ENCODE data around the gene HIPK4. TPM values are rescaled to one million over a fixed set of nuclear protein-coding genes. Genes with fewer than 3 reads are reported as not detected.
A peak's percentile ranks its signal among the peaks of the same experiment; 100 is the strongest.

Gene HIPK4
- total RNA-seq, 1 experiment from 2014 or later: 0.31 TPM

DNA sequence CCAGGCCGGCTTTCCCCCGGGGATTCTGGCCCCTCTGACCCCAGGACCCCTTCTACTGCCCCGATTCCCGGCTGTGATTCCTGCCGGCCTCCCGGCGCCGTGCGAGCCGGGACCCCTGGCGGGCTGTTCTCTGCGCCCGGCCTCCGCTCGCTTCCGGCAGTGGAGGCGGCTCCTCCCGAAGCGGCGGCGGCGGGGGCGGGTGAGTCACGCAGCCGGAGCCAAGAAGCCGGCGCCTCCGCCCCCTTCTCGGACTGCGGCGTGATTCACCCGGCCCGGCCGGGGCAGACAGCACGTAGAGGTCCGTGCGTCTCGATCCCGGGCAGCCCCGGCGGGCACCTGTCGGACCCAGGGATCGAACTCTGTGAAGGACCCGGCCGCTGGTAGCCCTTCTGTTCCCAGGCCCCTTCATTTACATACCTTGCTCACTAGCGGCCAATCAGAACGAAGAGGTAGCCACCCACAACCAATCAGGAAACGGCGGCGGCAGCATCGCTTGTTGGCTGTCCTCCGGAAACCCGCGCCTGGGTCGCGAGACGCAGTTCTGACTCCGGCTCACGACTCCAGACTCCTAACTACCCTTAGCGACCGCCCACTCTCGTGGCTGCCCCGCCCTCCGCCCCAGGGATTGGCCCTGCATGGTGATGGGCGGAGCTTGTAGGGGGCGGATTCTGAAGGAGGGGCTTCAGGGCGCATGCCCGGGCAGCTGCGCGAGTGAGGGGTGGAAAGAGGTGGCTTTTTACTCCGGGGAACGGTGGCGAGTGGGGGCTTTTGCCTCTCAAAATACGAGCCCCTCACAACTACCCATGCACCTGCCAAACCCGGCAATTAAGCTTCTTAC, 35.7 kb upstream of the HIPK4 start, which contains the start of gene SERTAD1:
Gene SERTAD1 (minus strand): TSS at position 543 of the 838 bp plus-strand sequence. CDS start 2,446 bp downstream, outside the sequence.
- ChIA-PET CTCF (interaction anchor here (0.6 to 3.3 kb wide), 26 partner anchors 8 to 1574 kb away, joined by 3 to 32 read pairs (median 4); partner anchors contain the start of genes BLVRB, PRX and RAB4B), POLR2A (interaction anchor here (0.7 to 1.9 kb wide), 12 partner anchors 9 to 990 kb away, joined by 3 to 32 read pairs (median 4); partner anchors contain the start of genes BLVRB, PRX, RPS16 and SERTAD3)
- Mint-ChIP-seq H3K36me3 (no peaks in the 10 kb centered on the region; the same call in 1 of the 2 replicates), H3K4me3 (peak within 1 kb of the TSS; percentile 91), H3K27ac (peak within 1 kb of the TSS; percentile 97), H3K9me3 (no peaks in the 10 kb centered on the region), H3K4me1 (peaks cover 16% of the 10 kb centered on the region), H3K27me3 (ENCODE audit: low read depth) (peaks cover 3% of the 10 kb centered on the region; the same call in 1 of the 2 replicates)
- ATAC-seq (peak; percentile 89), DNase-seq (ENCODE audit: low spot score) (peak; percentile 100)
- TF ChIP-seq NFATC4 (CRISPR knock-in tag; IDR thresholded peaks at IDR 0.05) (no peak), CREM (CRISPR knock-in tag; IDR thresholded peaks at IDR 0.05) (0 out of 2 replicates have a peak, but pooled peaks have one; percentile 35), TEAD4 (CRISPR knock-in tag; IDR thresholded peaks at IDR 0.05) (no peak), ZNF219 (CRISPR knock-in tag; IDR thresholded peaks at IDR 0.05; ENCODE audit: borderline replicate concordance) (no peak), ZNF396 (CRISPR knock-in tag; IDR thresholded peaks at IDR 0.05; ENCODE audit: borderline replicate concordance) (no peak), ARID4B (CRISPR knock-in tag; IDR thresholded peaks at IDR 0.05; ENCODE audit: borderline replicate concordance) (no peak), CTCF (IDR thresholded peaks at IDR 0.05) (peak; percentile 80), PRDM15 (CRISPR knock-in tag; IDR thresholded peaks at IDR 0.05) (0 out of 2 replicates have a peak, but pooled peaks have one; percentile 26), CBFB (CRISPR knock-in tag; IDR thresholded peaks at IDR 0.05; ENCODE audit: low read depth) (no peak), E2F5 (CRISPR knock-in tag; IDR thresholded peaks at IDR 0.05) (peak; percentile 42; the same call in 1 of the 2 replicates), MYBL2 (CRISPR knock-in tag; IDR thresholded peaks at IDR 0.05) (peak; percentile 68; the same call in 1 of the 2 replicates), IRF2 (CRISPR knock-in tag; IDR thresholded peaks at IDR 0.05; ENCODE audit: borderline replicate concordance, low read depth) (no peak), HMGA2 (CRISPR knock-in tag; IDR thresholded peaks at IDR 0.05) (no peak), TP53 (CRISPR knock-in tag; IDR thresholded peaks at IDR 0.05) (no peak; the same call in 1 of the 2 replicates), RORB (CRISPR knock-in tag; IDR thresholded peaks at IDR 0.05) (no peak), GTF2I (CRISPR knock-in tag; conservative IDR thresholded peaks at IDR 0.05) (no peak), NFYB (CRISPR knock-in tag; conservative IDR thresholded peaks at IDR 0.05; ENCODE audit: low read depth) (peak; percentile 98), FOXK1 (CRISPR knock-in tag; IDR thresholded peaks at IDR 0.05) (0 out of 2 replicates have a peak, but pooled peaks have one; percentile 30), ZNF423 (CRISPR knock-in tag; IDR thresholded peaks at IDR 0.05) (peak; percentile 75)
- TF ChIP-seq, protein P1, sequence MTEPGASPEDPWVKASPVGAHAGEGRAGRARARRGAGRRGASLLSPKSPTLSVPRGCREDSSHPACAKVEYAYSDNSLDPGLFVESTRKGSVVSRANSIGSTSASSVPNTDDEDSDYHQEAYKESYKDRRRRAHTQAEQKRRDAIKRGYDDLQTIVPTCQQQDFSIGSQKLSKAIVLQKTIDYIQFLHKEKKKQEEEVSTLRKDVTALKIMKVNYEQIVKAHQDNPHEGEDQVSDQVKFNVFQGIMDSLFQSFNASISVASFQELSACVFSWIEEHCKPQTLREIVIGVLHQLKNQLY (CRISPR knock-in tag; IDR thresholded peaks at IDR 0.05): no peak
- TF ChIP-seq, protein P2, sequence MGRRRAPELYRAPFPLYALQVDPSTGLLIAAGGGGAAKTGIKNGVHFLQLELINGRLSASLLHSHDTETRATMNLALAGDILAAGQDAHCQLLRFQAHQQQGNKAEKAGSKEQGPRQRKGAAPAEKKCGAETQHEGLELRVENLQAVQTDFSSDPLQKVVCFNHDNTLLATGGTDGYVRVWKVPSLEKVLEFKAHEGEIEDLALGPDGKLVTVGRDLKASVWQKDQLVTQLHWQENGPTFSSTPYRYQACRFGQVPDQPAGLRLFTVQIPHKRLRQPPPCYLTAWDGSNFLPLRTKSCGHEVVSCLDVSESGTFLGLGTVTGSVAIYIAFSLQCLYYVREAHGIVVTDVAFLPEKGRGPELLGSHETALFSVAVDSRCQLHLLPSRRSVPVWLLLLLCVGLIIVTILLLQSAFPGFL (CRISPR knock-in tag; IDR thresholded peaks at IDR 0.05; ENCODE audit: borderline replicate concordance): no peak

Measured in WTC11 (cell line).